Stimulated activated CD8-positive, alpha-beta memory T cell treated with anti-CD3 and anti-CD28 coated beads, Interleukin-15, amount 100 ng/mL, for 48 hours (primary cell): ENCODE measurements around the gene RELA.
"Not testable (repeated sequence)": the region's sequence is repeated elsewhere in the genome, so short reads cannot be mapped to it uniquely, and the experiment has no call there.

Experiments
- DNase-seq, 2 donors: peaks; one replicate each; pipeline ENCODE4 v3.0.0-alpha.2; 2020; ENCODE audit warnings: low read depth in 2 of 2

The RELA gene

GRCh38 chr11:65672180-65672860, 9.6 kb upstream of the RELA start:
- DNase-seq: no peak

- peak in 1 of 2 donors; percentile 36 for DNase-seq
These were observed 1.0 kb upstream of the RELA start for GRCh38 chr11:65663639-65664200.

GRCh38 chr11:65662247-65662798, 393 bp downstream of the RELA start:
- DNase-seq: no peak

- DNase-seq: no peak
These were observed 993 bp downstream of the RELA start for GRCh38 chr11:65661599-65662246.

GRCh38 chr11:65660908-65661307, 1.8 kb downstream of the RELA start:
- DNase-seq: not testable (repeated sequence)

GRCh38 chr11:65660038-65660437, 2.7 kb downstream of the RELA start:
- DNase-seq: no peak

GRCh38 chr11:65658174-65659021, 4.3 kb downstream of the RELA start:
- DNase-seq: no peak

- DNase-seq: no peak
These were observed 5.3 kb downstream of the RELA start for GRCh38 chr11:65657426-65657825.

- no peak for DNase-seq
These were observed 7.0 kb downstream of the RELA start for GRCh38 chr11:65655570-65656332.

- DNase-seq: no peak
These were observed 8.1 kb downstream of the RELA start for GRCh38 chr11:65654375-65655349.

- no peak for DNase-seq
These were observed 9.2 kb downstream of the RELA start for GRCh38 chr11:65653229-65654225.

- DNase-seq: peak; percentile 95 to 96
These were observed 10.0 kb downstream of the RELA start for GRCh38 chr11:65652511-65653228.

GRCh38 chr11:65651589-65652510, 10.9 kb downstream of the RELA start:
- DNase-seq: no peak

GRCh38 chr11:65651339-65651588, 11.5 kb downstream of the RELA start:
- no peak for DNase-seq

- no peak for DNase-seq
These were observed 12.0 kb downstream of the RELA start for GRCh38 chr11:65650547-65651338.
